Activated gamma-delta T cell treated with anti-CD3 and anti-CD28 coated beads, Interleukin-2, amount 50 U/mL, for 16 hours (primary cell): Measurements from ENCODE around the gene EEF1B2.
"Not testable (repeated sequence)": the region's sequence is repeated elsewhere in the genome, so short reads cannot be mapped to it uniquely, and the experiment has no call there.

Experiments used
- DNase-seq: peaks from one replicate; pipeline ENCODE4 v3.0.0-alpha.2; 2020; ENCODE audit warnings: low read depth

Gene EEF1B2

DNA sequence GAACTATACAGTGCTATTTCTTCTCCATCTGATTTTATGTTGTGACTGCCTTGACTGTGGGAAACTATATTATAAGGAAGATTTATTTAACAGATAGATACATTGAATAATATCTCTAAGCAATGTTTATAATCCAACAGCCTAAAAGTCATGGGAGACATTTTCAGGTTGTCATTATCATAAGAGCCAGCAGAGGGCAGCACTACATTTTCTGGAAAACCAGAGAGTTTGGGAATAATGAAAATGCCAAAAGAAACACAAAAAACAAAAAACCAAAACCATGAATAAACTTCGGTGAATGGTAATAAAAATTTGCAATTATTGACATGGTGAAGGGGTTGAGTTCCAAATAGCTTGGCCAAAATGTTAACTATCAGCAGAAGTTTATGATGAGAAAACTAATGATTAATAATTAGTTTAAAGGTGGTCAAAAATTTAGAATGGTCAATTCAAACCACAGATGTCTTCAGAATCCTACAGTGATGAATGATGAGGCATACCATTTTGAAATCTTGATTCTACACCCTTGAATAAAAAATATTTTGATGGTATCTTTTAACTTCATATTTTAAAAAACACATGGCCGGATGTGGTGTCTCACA lies 4.7 kb downstream of the EEF1B2 start:
- DNase-seq: no peak

- not testable (repeated sequence) for DNase-seq
These were observed 8.5 kb downstream of the EEF1B2 start for GRCh38 chr2:206168230-206168629.

DNA sequence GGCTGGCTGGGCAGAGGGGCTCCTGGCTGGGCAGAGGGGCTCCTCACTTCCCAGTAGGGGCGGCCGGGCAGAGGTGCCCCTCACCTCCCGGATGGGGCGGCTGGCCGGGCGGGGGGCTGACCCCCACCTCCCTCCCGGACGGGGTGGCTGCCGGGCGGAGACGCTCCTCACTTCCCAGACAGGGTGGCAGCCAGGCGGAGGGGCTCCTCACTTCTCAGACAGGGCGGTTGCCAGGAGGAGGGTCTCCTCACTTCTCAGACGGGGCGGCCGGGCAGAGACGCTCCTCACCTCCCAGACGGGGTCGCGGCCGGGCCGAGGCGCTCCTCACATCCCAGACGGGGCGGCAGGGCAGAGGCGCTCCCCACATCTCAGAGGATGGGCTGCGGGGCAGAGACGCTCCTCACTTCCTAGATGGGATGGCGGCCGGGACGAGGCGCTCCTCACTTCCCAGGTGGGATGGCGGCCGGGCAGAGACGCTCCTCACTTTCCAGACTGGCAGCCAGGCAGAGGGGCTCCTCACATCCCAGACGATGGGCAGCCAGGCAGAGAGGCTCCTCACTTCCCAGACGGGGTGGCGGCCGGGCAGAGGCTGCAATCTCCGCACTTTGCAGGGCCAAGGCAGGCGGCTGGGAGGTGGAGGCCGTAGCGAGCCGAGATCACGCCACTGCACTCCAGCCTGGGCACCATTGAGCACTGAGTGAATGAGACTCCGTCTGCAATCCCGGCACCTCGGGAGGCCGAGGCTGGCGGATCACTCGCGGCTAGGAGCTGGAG lies 12.1 kb downstream of the EEF1B2 start:
- DNase-seq: not testable (repeated sequence)

DNA sequence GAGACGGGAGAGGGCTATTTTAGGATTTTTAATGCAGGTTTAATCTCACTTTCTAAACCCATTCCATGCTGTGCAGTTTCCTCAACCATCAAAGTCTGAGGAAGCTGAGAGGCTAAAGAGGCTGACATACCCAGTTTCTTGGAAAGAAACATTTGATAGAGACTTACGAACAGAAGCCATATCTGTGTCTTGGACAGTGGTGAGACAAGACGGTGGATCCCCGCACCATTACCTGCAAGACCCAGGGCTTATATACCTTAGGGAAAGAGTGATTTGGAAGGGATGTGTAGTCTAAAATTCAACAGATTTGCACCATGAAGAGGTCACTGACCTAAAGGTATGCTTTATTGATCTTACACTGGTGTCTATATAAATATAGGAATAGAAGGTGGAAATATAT lies 13.5 kb downstream of the EEF1B2 start:
- DNase-seq: no peak

GRCh38 chr2:206176121-206176520 lies 16.4 kb downstream of the EEF1B2 start:
- no peak for DNase-seq

GRCh38 chr2:206176901-206177300 lies 17.2 kb downstream of the EEF1B2 start:
- DNase-seq: no peak

- not testable (repeated sequence) for DNase-seq
These were observed 21.8 kb downstream of the EEF1B2 start for GRCh38 chr2:206181526-206181925.

DNA sequence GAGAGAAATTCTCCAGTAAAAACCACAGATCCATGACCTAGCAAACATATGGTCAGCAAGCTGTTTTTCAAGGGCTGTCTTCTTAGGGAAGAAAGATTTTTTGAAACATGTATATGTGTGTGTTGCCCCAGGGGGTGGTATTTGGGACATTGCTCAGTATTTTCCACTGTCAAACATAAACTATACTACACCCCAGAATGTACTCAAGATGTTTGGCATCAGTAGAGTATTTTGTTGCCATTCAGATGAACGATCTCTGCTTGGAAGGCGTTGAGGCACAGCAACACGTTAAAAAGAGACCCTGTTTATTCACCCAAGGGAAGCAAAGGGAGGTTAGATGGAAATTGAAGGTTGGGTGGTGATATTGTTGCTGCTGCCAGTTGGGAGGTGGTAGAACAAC lies 30.0 kb downstream of the EEF1B2 start:
- no peak for DNase-seq

DNA sequence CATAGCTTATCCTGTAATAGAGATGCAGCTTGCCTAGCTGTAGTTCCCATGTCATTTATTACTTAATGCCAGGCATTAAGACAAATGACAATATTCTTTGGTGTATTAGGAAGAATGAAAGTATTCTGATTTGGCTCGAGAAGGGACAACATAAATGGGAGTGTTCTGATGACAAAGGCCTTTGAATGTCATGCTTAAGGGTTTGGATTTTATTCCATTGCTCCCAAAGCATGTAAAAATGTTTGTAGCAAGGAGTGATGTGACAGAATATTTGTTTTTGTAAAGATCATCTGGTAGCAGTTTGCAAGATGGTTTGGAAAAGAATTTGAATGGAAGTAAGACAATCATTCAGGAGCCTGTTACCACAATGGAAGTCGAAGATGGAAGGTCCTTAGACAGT lies 30.4 kb downstream of the EEF1B2 start:
- DNase-seq: no peak

- DNase-seq: no peak
These were observed 31.0 kb downstream of the EEF1B2 start for GRCh38 chr2:206190689-206191088.

DNA sequence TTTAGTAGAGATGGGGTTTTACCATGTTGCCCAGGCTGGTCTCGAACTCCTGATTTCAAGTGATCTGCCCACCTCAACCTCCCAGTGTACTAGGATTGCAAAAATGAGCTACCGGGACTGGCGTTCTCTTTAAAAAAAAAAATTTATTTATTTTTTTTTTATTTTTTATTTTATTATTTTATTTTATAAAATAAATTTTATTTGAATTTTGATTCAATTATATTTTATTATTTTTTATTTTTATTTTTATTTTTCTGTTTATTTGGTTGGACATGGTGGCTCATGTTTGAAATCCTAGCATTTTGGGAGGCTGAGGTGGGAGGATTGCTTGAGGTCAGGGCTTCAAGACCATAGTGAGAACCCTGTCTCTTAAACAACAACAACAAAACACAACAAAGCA lies 32.5 kb downstream of the EEF1B2 start:
- DNase-seq: no peak

DNA sequence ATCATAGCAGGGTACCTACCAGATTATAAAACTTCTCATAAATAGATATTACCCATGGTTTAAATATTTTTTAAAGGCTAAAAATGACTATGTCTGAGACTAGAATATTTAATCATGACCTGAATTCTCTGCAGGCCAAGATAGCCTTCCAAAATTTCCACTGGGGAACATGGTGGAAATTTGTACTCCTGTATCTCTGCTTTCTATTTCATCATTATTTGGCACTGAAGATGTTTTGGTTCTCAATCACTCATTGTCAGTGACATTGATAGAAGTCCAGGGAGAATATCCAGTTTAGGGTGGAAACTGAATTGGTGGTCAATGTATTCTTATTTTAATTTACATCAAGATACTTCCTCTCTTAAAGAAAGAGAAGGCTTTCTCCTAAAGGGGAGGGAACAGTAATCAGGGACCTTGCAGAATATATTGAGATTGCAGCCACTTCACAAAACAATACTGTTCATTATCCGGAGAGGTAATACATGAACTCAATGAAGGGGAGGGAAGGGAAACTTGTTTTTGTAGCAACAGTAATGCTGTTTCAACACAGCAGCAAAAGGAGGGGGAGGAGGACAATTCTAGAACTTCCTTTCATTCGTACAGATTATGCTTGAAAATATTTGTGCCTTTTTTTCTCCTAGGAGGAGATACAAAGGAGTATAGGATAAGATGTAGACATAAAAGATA lies 34.1 kb downstream of the EEF1B2 start:
- no peak for DNase-seq

- no peak for DNase-seq
These were observed 39.0 kb downstream of the EEF1B2 start for GRCh38 chr2:206198677-206199076.

GRCh38 chr2:206201075-206201848 lies 41.6 kb downstream of the EEF1B2 start:
- DNase-seq: no peak

DNA sequence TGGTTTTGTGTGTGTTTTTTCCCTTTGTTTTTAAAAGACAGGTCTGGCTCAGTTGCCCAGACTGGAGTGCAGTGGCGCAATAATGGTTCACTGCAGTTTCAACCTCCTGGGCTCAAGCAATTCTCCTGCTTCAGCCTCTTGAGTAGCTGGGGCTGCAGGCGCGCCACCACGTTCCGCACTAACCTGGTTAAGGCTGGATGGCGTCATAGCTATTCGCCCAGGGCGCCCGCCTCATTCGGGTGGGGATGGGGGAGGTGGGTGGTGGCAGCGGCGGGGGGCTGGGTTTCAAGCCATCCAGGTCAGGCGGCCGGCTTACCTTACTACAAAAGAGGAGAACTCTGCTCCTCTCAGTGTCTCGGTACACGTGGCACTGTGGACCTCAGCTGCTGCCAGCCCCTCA lies 42.8 kb downstream of the EEF1B2 start:
- DNase-seq: no peak

DNA sequence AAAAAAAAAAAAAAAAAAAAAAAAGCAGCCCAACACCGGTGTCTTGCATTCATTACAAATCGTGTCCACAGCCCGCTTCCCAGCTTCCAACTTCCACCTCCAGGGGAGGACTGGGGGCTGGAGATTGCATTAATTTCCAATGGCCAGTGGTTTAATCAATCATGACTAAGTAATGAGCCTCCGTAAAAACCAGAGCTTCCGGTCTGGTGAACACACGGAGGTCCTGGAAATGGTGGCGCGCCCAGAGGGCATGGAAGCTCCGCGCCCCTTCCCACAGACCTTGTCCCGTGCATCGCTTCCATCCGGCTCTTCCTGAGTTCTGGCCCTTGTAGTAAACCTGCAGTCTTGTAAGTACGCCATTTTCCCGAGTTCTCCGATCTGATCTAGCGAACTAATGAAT lies 43.6 kb downstream of the EEF1B2 start:
- DNase-seq: no peak

DNA sequence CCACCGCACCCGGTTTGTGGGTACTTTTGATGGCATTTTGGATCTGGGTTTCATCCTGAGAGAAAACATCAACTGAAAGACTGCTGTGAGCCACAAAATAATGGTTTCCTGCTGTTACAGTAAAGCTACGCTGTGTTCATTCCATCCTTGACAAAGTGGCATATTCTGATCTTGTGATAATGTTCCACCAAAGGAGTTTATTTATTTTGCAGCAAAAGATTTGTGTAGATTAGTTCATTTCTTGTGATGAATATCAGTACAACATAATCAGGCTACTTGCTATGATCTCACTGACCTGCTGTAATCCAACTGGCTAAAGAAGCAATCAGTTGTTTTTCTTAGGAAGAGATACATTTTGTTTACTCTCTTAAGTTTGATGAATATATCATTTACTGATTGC lies 45.0 kb downstream of the EEF1B2 start:
- DNase-seq: no peak

GRCh38 chr2:206207316-206207715 lies 47.6 kb downstream of the EEF1B2 start:
- DNase-seq: not testable (repeated sequence)

GRCh38 chr2:206208900-206209299 lies 49.2 kb downstream of the EEF1B2 start:
- no peak for DNase-seq

DNA sequence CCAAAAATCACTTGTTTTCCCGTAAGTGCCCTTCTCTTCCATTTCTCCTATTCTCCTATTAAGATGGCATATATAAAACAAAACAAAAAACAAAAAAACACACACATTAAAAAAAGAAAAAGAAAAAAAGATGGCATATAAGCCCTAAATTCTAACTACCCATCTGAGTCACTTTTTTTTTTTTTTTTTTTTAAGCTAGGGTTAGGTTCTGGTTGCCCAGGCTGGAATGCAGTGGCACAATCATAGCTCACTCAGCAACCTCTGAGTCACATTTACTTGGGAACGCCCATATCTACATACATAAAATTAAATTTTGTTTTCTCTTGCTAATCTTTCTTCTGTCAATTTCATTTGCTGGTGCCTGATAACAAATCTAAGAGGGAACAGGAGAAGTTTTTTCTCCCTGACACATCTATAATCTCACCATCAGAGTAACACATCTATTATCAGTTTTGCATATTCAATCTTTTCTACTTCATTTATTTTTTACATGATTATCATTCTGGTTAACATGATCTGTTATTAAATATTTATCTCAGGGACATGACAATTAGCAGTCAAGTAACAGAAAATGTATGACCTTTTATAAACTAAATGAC lies 52.1 kb downstream of the EEF1B2 start:
- no peak for DNase-seq
